CD14-positive monocyte (primary cell): Measurements from ENCODE around the gene CNTN5. TPM values are rescaled to one million over a fixed set of nuclear protein-coding genes. Genes with fewer than 3 reads are reported as not detected.

ENCODE experiments used
- DNase-seq, 3 donors: peaks; one replicate each; pipeline ENCODE4 v3.0.0-alpha.2; 2011 to 2022
- H2AFZ ChIP-seq: 2 replicates; pipeline ENCODE4 v1.6.0; 2012; ENCODE audit warnings: mild to moderate bottlenecking, low read depth, low read length, inconsistent platforms; ENCODE audit not compliant: insufficient read depth, poor library complexity, severe bottlenecking
- H3K27ac ChIP-seq, 2 donors: 1 replicate in 1 of 2; 2 replicates in 1 of 2; pipeline ENCODE4 v1.5.1; 2012 to 2013; ENCODE audit warnings: low read length in 2 of 2, control low read depth in 1 of 2, inconsistent platforms in 1 of 2, low read depth in 1 of 2, mild to moderate bottlenecking in 1 of 2
- H3K27me3 ChIP-seq, 2 donors: one replicate each; pipeline versions ENCODE4 v1.6.0 to v1.6.1; 2011 to 2013; ENCODE audit warnings: low read length in 2 of 2; ENCODE audit not compliant: control insufficient read depth in 2 of 2, insufficient read depth in 2 of 2
- H3K36me3 ChIP-seq, 2 donors: replicated peaks in 1 of 2; 1 replicate in 1 of 2; 2 replicates in 1 of 2; pipeline versions ENCODE4 v1.5.1 to v1.6.1; 2012 to 2013; ENCODE audit warnings: low read length in 2 of 2, control low read depth in 1 of 2, inconsistent platforms in 1 of 2, mild to moderate bottlenecking in 1 of 2; ENCODE audit not compliant: insufficient read depth in 2 of 2, control insufficient read depth in 1 of 2
- H3K4me1 ChIP-seq, 2 donors: 1 replicate in 1 of 2; 2 replicates in 1 of 2; pipeline versions ENCODE4 v1.5.1 to v1.6.1; 2012 to 2013; ENCODE audit warnings: low read length in 2 of 2, control low read depth in 1 of 2, inconsistent platforms in 1 of 2, mild to moderate bottlenecking in 1 of 2, moderate library complexity in 1 of 2; ENCODE audit not compliant: insufficient read depth in 2 of 2, control insufficient read depth in 1 of 2
- H3K4me2 ChIP-seq: replicated peaks from 2 replicates; pipeline ENCODE3; 2012; ENCODE audit warnings: low read length, moderate library complexity, mild to moderate bottlenecking; ENCODE audit not compliant: poor library complexity, severe bottlenecking; ENCODE audit errors: extremely low read depth
- H3K4me3 ChIP-seq, 3 experiments: fragments of 200-600 bp in 1 of 3; sonication (generic) in 1 of 3; replicated peaks in 1 of 3; 1 replicate in 2 of 3; 2 replicates in 1 of 3; pipeline ENCODE4 v1.5.1; 2011 to 2013; ENCODE audit warnings: low read length in 3 of 3, mild to moderate bottlenecking in 3 of 3, control low read depth in 2 of 3, low read depth in 2 of 3, inconsistent platforms in 1 of 3, moderate library complexity in 1 of 3
- H3K79me2 ChIP-seq: 2 replicates; pipeline ENCODE4 v1.6.0; 2012; ENCODE audit warnings: mild to moderate bottlenecking, control low read depth, inconsistent platforms, low read length, moderate library complexity; ENCODE audit not compliant: insufficient read depth
- H3K9ac ChIP-seq: 2 replicates; pipeline ENCODE4 v1.6.0; 2017; ENCODE audit warnings: low read length, mild to moderate bottlenecking; ENCODE audit not compliant: insufficient read depth, poor library complexity, severe bottlenecking
- H3K9me3 ChIP-seq, 2 donors: replicated peaks in 1 of 2; 1 replicate in 1 of 2; 2 replicates in 1 of 2; pipeline versions ENCODE4 v1.5.1 to v1.6.1; 2012 to 2013; ENCODE audit warnings: low read length in 2 of 2, control low read depth in 1 of 2; ENCODE audit not compliant: control insufficient read depth in 1 of 2, insufficient read depth in 1 of 2
- H4K20me1 ChIP-seq: 2 replicates; pipeline ENCODE4 v1.6.0; 2012; ENCODE audit warnings: mild to moderate bottlenecking, low read length, control low read depth, moderate library complexity; ENCODE audit not compliant: insufficient read depth
- H3K27ac Mint-ChIP-seq, 7 donors: one replicate each; pipeline ENCODE4 v1.8.0; 2020; ENCODE audit warnings: mild to moderate bottlenecking in 7 of 7, mixed read lengths in 7 of 7, moderate library complexity in 6 of 7, inconsistent platforms in 2 of 7
- H3K27me3 Mint-ChIP-seq, 3 donors: one replicate each; pipeline ENCODE4 v1.8.0; 2021 to 2022; ENCODE audit warnings: low read depth in 3 of 3, mild to moderate bottlenecking in 3 of 3, mixed read lengths in 3 of 3, moderate library complexity in 3 of 3, inconsistent platforms in 1 of 3
- H3K36me3 Mint-ChIP-seq, 2 donors: one replicate each; pipeline ENCODE4 v1.8.0; 2020; ENCODE audit warnings: mixed read lengths in 2 of 2, inconsistent platforms in 1 of 2, mild to moderate bottlenecking in 1 of 2
- H3K4me1 Mint-ChIP-seq: one replicate; pipeline ENCODE4 v1.8.0; 2020; ENCODE audit warnings: mild to moderate bottlenecking, mixed read lengths
- H3K4me3 Mint-ChIP-seq, 2 donors: one replicate each; pipeline ENCODE4 v1.8.0; 2020; ENCODE audit warnings: mild to moderate bottlenecking in 2 of 2, mixed read lengths in 2 of 2, moderate library complexity in 1 of 2
- H3K9me3 Mint-ChIP-seq, 7 donors: one replicate each; pipeline ENCODE4 v1.8.0; 2020 to 2022; ENCODE audit warnings: mixed read lengths in 7 of 7, mild to moderate bottlenecking in 6 of 7, moderate library complexity in 6 of 7, inconsistent platforms in 2 of 7
- CTCF ChIP-seq: fragments of 200-600 bp; IDR thresholded peaks from one replicate; pipeline ENCODE4 v1.8.0; 2022; ENCODE audit warnings: antibody characterized with exemption, mild to moderate bottlenecking
- WGBS: methylation state at CpG from one replicate; pipeline ENCODE4 v1.1.5; 2013; ENCODE audit warnings: missing lambda C conversion rate; ENCODE audit not compliant: insufficient coverage; 5-methylcytosine and 5-hydroxymethylcytosine counted together
- intact Hi-C, 2 donors: fragments of 100-400 bp; cut with micrococcal nuclease; formaldehyde crosslinking; loops; one replicate each; pipeline versions ENCODE4 v1.15.0 to v1.15.1; 2023
- polyA plus RNA-seq, 3 donors: library from polyadenylated mRNA; depleted of rRNA in 1 of 3; unstranded in 2 of 3; stranded (reverse) in 1 of 3; fragments of 300-500 nt in 2 of 3; fragments of >200 nt in 1 of 3; fragmentation: Illumina TruSeq in 2 of 3; gene quantifications; 1 replicate in 2 of 3; 2 replicates in 1 of 3; pipeline ENCODE4 v1.2.3, GENCODE V29; 2012 to 2021

CNTN5 gene
- polyA plus RNA-seq, 3 donors = not detected

- Histone ChIP-seq H4K20me1 (no peaks in the 10 kb centered on the region), H3K9ac (no peak overlapping the region), H3K27me3 (no peaks in the 10 kb centered on the region), H2AFZ (no peak overlapping the region), H3K27ac (no peak overlapping the region), H3K36me3 (no peaks in the 10 kb centered on the region), H3K4me3 (no peak overlapping the region), H3K4me1 (no peaks in the 10 kb centered on the region), H3K4me2 (no peak overlapping the region), H3K9me3 (peaks cover 0 to 3% of the 10 kb centered on the region in 2 donors), H3K79me2 (no peaks in the 10 kb centered on the region)
- WGBS = no CpG with 5 or more reads among the region's 7 CpGs
- no peaks in the 10 kb centered on the region for H3K4me1 Mint-ChIP-seq
- no peak overlapping the region for H3K27ac Mint-ChIP-seq
- H3K9me3 Mint-ChIP-seq = peaks cover 0 to 2% (median 0%) of the 10 kb centered on the region in 7 donors
- DNase-seq = no peak
- H3K4me3 Mint-ChIP-seq = no peak overlapping the region
- intact Hi-C loops = no loop called here
- no peaks in the 10 kb centered on the region for H3K27me3 Mint-ChIP-seq
- H3K36me3 Mint-ChIP-seq = no peaks in the 10 kb centered on the region
- TF ChIP-seq CTCF = no peak
Observed at GRCh38 chr11:99841885-99842284, 821.1 kb downstream of the CNTN5 start.

- no peak overlapping the region for H3K4me2 ChIP-seq
- TF ChIP-seq CTCF = no peak
- Mint-ChIP-seq H3K4me1 (no peaks in the 10 kb centered on the region), H3K27me3 (no peaks in the 10 kb centered on the region), H3K36me3 (no peaks in the 10 kb centered on the region), H3K4me3 (no peak overlapping the region), H3K9me3 (peaks cover 0 to 2% (median 0%) of the 10 kb centered on the region in 7 donors), H3K27ac (no peak overlapping the region)
- peaks cover 0 to 2% of the 10 kb centered on the region in 2 donors for H3K9me3 ChIP-seq
- H3K79me2 ChIP-seq = no peaks in the 10 kb centered on the region
- intact Hi-C loops = no loop called here
- H3K27ac ChIP-seq = no peak overlapping the region
- DNase-seq = no peak
- H3K27me3 ChIP-seq = no peaks in the 10 kb centered on the region
- no peak overlapping the region for H3K9ac ChIP-seq
- no peak overlapping the region for H3K4me3 ChIP-seq
- H3K4me1 ChIP-seq = no peaks in the 10 kb centered on the region
- no peak overlapping the region for H2AFZ ChIP-seq
- H4K20me1 ChIP-seq = no peaks in the 10 kb centered on the region
- WGBS = no CpG with 5 or more reads among the region's 2 CpGs
- H3K36me3 ChIP-seq = no peaks in the 10 kb centered on the region
Observed at GRCh38 chr11:99865951-99866350, 845.2 kb downstream of the CNTN5 start.
